GM23338 (cell line): ENCODE data around the gene DNAJA1.

ENCODE experiments used
- CREB1 ChIP-seq: fragments of 250-450 bp; sonication (Bioruptor Pico); IDR thresholded peaks from 2 replicates; pipeline ENCODE4 v1.5.0; 2020; ENCODE audit warnings: low read depth, mild to moderate bottlenecking, moderate library complexity
- CTCF ChIP-seq, 2 experiments: fragments of 200-600 bp in 1 of 2; sonication (generic) in 1 of 2; conservative IDR thresholded peaks; 2 replicates each; pipeline versions ENCODE4 v1.5.1 to v1.6.1; 2016 to 2017; ENCODE audit warnings: antibody characterized with exemption in 2 of 2, low read depth in 2 of 2, mild to moderate bottlenecking in 2 of 2, moderate library complexity in 1 of 2
- EZH2 ChIP-seq: fragments of 200-600 bp; sonication (generic); IDR thresholded peaks from one replicate; pipeline ENCODE4 v1.8.0; 2017; ENCODE audit warnings: antibody characterized with exemption, mild to moderate bottlenecking, low read depth; ENCODE audit not compliant: unreplicated experiment
- EZH2phosphoT487 ChIP-seq: fragments of 200-600 bp; sonication (generic); IDR thresholded peaks from one replicate; pipeline ENCODE4 v1.8.1; 2018; ENCODE audit warnings: antibody characterized with exemption; ENCODE audit not compliant: unreplicated experiment
- JUNB ChIP-seq: IDR thresholded peaks from one replicate; pipeline ENCODE4 v1.6.1; 2016; ENCODE audit warnings: antibody characterized with exemption; ENCODE audit not compliant: unreplicated experiment
- NANOG ChIP-seq: IDR thresholded peaks from 2 replicates; pipeline ENCODE4 v1.6.1; 2016; ENCODE audit warnings: antibody characterized with exemption, borderline replicate concordance
- POLR2AphosphoS5 ChIP-seq: IDR thresholded peaks from 2 replicates; pipeline ENCODE4 v1.6.1; 2016; ENCODE audit warnings: antibody characterized with exemption, low read depth
- STAT1 ChIP-seq: IDR thresholded peaks from one replicate; pipeline ENCODE4 v1.6.1; 2016; ENCODE audit warnings: antibody characterized with exemption; ENCODE audit not compliant: unreplicated experiment
- ZNF114 ChIP-seq: fragments of 250-450 bp; sonication (Bioruptor Pico); IDR thresholded peaks from 2 replicates; pipeline ENCODE4 v1.5.0; 2020; ENCODE audit warnings: mild to moderate bottlenecking, moderate library complexity
- ZNF331 ChIP-seq: fragments of 250-450 bp; sonication (Bioruptor Pico); IDR thresholded peaks from 2 replicates; pipeline ENCODE4 v1.5.0; 2020; ENCODE audit warnings: low read depth, mild to moderate bottlenecking, moderate library complexity
- TF ChIP-seq, protein P1 (sequence below): IDR thresholded peaks from one replicate; pipeline ENCODE4 v1.6.1; 2018; ENCODE audit warnings: antibody characterized with exemption; ENCODE audit not compliant: unreplicated experiment
- TF ChIP-seq, protein P2 (sequence below): IDR thresholded peaks from 2 replicates; pipeline ENCODE4 v1.6.1; 2016; ENCODE audit warnings: antibody characterized with exemption

- TF ChIP-seq CTCF (conservative IDR thresholded peaks at IDR 0.05; ENCODE audit: low read depth in 2 of 2) (no peak), POLR2AphosphoS5 (no peak), CREB1 (CRISPR knock-in tag) (no peak), EZH2 (no peak), JUNB (no peak), EZH2phosphoT487 (no peak), NANOG (no peak), ZNF114 (CRISPR knock-in tag) (no peak), ZNF331 (CRISPR knock-in tag) (no peak), STAT1 (no peak)
- TF ChIP-seq, protein P1, sequence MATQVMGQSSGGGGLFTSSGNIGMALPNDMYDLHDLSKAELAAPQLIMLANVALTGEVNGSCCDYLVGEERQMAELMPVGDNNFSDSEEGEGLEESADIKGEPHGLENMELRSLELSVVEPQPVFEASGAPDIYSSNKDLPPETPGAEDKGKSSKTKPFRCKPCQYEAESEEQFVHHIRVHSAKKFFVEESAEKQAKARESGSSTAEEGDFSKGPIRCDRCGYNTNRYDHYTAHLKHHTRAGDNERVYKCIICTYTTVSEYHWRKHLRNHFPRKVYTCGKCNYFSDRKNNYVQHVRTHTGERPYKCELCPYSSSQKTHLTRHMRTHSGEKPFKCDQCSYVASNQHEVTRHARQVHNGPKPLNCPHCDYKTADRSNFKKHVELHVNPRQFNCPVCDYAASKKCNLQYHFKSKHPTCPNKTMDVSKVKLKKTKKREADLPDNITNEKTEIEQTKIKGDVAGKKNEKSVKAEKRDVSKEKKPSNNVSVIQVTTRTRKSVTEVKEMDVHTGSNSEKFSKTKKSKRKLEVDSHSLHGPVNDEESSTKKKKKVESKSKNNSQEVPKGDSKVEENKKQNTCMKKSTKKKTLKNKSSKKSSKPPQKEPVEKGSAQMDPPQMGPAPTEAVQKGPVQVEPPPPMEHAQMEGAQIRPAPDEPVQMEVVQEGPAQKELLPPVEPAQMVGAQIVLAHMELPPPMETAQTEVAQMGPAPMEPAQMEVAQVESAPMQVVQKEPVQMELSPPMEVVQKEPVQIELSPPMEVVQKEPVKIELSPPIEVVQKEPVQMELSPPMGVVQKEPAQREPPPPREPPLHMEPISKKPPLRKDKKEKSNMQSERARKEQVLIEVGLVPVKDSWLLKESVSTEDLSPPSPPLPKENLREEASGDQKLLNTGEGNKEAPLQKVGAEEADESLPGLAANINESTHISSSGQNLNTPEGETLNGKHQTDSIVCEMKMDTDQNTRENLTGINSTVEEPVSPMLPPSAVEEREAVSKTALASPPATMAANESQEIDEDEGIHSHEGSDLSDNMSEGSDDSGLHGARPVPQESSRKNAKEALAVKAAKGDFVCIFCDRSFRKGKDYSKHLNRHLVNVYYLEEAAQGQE: no peak
- TF ChIP-seq, protein P2, sequence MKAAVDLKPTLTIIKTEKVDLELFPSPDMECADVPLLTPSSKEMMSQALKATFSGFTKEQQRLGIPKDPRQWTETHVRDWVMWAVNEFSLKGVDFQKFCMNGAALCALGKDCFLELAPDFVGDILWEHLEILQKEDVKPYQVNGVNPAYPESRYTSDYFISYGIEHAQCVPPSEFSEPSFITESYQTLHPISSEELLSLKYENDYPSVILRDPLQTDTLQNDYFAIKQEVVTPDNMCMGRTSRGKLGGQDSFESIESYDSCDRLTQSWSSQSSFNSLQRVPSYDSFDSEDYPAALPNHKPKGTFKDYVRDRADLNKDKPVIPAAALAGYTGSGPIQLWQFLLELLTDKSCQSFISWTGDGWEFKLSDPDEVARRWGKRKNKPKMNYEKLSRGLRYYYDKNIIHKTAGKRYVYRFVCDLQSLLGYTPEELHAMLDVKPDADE: no peak
These were observed 21.0 kb downstream of the DNAJA1 start for GRCh38 chr9:33046061-33046460.
